HL-60 (cell line): ENCODE measurements around the gene CHST13.

Experiments
- GABPA ChIP-seq: IDR thresholded peaks from 2 replicates; pipeline ENCODE4 v1.6.1; 2012; ENCODE audit warnings: low read depth
- POLR2AphosphoS5 ChIP-seq: IDR thresholded peaks from 2 replicates; pipeline ENCODE4 v1.6.1; 2012; ENCODE audit warnings: low read depth
- TF ChIP-seq, protein P1 (sequence below): IDR thresholded peaks from one replicate; pipeline ENCODE4 v1.5.1; 2011; ENCODE audit warnings: low read length, control low read depth, inconsistent platforms; ENCODE audit not compliant: insufficient read depth

DNA sequence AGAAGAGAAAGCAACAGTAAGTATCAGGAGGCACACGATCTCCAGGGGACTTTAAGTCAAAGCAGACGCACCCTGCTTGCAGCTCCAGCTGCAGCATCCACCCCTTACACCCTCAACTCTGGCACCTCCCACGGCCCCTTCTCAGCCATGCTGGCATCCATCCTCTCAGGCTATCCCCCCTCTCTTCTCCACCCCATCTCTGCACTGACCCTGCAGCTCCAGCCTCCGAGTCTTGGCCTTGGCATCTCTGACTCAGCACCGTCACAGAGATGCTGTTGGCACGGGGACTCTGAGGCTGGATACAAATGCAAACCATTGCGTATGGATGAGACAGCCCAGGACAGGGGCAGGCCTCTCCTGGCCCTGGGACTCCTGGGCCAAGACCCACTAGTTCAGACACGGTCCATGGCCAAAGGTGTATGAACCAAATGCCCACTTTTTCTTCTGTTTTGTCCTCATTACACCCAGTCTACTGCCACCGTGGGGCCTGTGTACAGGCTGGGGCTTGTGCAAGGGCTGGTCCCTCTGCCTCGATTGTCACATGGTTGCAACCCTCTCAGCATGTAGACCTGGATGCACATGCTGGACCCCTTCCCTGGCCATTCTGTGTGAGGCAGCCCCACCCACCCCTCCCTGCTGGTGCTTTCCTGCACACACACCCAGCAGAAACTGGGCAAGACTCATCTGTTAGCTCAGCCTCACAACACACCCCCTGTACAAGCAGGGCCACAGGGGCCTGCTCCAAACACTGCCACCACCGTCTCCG lies 29.6 kb upstream of the CHST13 start:
- TF ChIP-seq, protein P1, sequence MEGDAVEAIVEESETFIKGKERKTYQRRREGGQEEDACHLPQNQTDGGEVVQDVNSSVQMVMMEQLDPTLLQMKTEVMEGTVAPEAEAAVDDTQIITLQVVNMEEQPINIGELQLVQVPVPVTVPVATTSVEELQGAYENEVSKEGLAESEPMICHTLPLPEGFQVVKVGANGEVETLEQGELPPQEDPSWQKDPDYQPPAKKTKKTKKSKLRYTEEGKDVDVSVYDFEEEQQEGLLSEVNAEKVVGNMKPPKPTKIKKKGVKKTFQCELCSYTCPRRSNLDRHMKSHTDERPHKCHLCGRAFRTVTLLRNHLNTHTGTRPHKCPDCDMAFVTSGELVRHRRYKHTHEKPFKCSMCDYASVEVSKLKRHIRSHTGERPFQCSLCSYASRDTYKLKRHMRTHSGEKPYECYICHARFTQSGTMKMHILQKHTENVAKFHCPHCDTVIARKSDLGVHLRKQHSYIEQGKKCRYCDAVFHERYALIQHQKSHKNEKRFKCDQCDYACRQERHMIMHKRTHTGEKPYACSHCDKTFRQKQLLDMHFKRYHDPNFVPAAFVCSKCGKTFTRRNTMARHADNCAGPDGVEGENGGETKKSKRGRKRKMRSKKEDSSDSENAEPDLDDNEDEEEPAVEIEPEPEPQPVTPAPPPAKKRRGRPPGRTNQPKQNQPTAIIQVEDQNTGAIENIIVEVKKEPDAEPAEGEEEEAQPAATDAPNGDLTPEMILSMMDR, result no peak
- TF ChIP-seq POLR2AphosphoS5 (no peak), GABPA (no peak)
